ENCODE data around the gene ZMYND8.
"Not testable (repeated sequence)": the region's sequence is repeated elsewhere in the genome, so short reads cannot be mapped to it uniquely, and the experiment has no call there.

The ZMYND8 gene

GRCh38 chr20:47370850-47371782, 14.6 kb upstream of the ZMYND8 start:
- DNase-seq, result no peak

GRCh38 chr20:47370214-47370613, 13.7 kb upstream of the ZMYND8 start:
- DNase-seq, result no peak

- no peak for DNase-seq
Measured at GRCh38 chr20:47368301-47368700, 11.8 kb upstream of the ZMYND8 start.

GRCh38 chr20:47366301-47366700, 9.8 kb upstream of the ZMYND8 start:
- DNase-seq, result not testable (repeated sequence)

GRCh38 chr20:47365023-47365764, 8.7 kb upstream of the ZMYND8 start:
- no peak for DNase-seq

GRCh38 chr20:47362361-47363219, 6.1 kb upstream of the ZMYND8 start:
- DNase-seq, result peak in 3 of 4 experiments; percentile 33 to 59 (median 52)

GRCh38 chr20:47361057-47361915, 4.8 kb upstream of the ZMYND8 start:
- DNase-seq, result peak in 2 of 4 experiments; percentile 25 to 36

- DNase-seq, result peak; percentile 83 to 94 (median 89)
Measured at GRCh38 chr20:47360297-47361056, 4.0 kb upstream of the ZMYND8 start.

- DNase-seq, result peak in 2 of 4 experiments; percentile 27 to 31
Measured at GRCh38 chr20:47359530-47360296, 3.2 kb upstream of the ZMYND8 start.

GRCh38 chr20:47358672-47359529, 2.4 kb upstream of the ZMYND8 start:
- DNase-seq, result peak; percentile 72 to 86 (median 84)

GRCh38 chr20:47358039-47358671, 1.7 kb upstream of the ZMYND8 start:
- DNase-seq, result no peak

GRCh38 chr20:47357296-47358038, 968 bp upstream of the ZMYND8 start:
- peak; percentile 86 to 94 (median 90) for DNase-seq

- DNase-seq, result no peak
Measured at GRCh38 chr20:47356220-47356525, 326 bp downstream of the ZMYND8 start.

- peak in 3 of 4 experiments; percentile 44 to 58 (median 54) for DNase-seq
Measured at GRCh38 chr20:47355489-47356219, 845 bp downstream of the ZMYND8 start.

- DNase-seq, result peak in 3 of 4 experiments; percentile 30 to 49 (median 41)
Measured at GRCh38 chr20:47354714-47355488, 1.6 kb downstream of the ZMYND8 start.

- no peak for DNase-seq
Measured at GRCh38 chr20:47354464-47354713, 2.1 kb downstream of the ZMYND8 start.
